Measurements from ENCODE around the gene ONECUT1. TPM values are rescaled to one million over a fixed set of nuclear protein-coding genes. Genes with fewer than 3 reads are reported as not detected.

The ONECUT1 gene
- total and polyA plus RNA-seq, 3 donors from 2014 or later: 3.4 to 10.0 (median 3.6) TPM

DNA sequence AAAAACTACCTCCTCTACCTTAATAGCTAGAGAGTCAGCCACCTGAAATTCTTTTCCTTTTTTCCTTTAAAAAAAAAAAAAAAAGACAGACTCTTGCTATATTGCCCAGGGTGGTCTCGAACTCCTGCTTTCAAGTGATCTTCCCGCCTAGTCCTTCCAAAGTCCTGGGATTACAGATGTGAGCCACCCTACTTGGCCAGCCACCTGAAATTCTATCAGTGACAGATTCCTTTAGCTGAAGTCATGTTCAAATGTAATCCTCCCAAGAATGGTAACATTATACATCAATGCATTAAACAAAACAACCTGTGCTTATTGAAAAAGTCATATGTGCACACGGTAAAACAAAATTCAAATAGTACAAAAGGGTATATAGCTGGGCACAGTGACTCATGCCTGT lies 59.1 kb downstream of the ONECUT1 start:
- H3K4me1 ChIP-seq: peaks cover 7% of the 10 kb centered on the region
- no peak for DNase-seq
- WGBS, 2 donors: 77 to 87% methylated on average over 3 of the region's 3 CpGs
- intact Hi-C loops (cut with DNase I; ENCODE audit: low total_unique reads): no loop called here
- no peaks in the 10 kb centered on the region for H3K9me3 ChIP-seq
- TF ChIP-seq POLR2A (IDR thresholded peaks at IDR 0.05): no peak
- TF ChIP-seq, protein P1, sequence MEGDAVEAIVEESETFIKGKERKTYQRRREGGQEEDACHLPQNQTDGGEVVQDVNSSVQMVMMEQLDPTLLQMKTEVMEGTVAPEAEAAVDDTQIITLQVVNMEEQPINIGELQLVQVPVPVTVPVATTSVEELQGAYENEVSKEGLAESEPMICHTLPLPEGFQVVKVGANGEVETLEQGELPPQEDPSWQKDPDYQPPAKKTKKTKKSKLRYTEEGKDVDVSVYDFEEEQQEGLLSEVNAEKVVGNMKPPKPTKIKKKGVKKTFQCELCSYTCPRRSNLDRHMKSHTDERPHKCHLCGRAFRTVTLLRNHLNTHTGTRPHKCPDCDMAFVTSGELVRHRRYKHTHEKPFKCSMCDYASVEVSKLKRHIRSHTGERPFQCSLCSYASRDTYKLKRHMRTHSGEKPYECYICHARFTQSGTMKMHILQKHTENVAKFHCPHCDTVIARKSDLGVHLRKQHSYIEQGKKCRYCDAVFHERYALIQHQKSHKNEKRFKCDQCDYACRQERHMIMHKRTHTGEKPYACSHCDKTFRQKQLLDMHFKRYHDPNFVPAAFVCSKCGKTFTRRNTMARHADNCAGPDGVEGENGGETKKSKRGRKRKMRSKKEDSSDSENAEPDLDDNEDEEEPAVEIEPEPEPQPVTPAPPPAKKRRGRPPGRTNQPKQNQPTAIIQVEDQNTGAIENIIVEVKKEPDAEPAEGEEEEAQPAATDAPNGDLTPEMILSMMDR (IDR thresholded peaks at IDR 0.05): no peak
- H3K4me3 ChIP-seq: no peak overlapping the region
- H3K27ac ChIP-seq: no peak overlapping the region
- H3K27me3 ChIP-seq: no peaks in the 10 kb centered on the region
- no peaks in the 10 kb centered on the region for H3K36me3 ChIP-seq (ENCODE audit: low read depth, missing control alignments)

DNA sequence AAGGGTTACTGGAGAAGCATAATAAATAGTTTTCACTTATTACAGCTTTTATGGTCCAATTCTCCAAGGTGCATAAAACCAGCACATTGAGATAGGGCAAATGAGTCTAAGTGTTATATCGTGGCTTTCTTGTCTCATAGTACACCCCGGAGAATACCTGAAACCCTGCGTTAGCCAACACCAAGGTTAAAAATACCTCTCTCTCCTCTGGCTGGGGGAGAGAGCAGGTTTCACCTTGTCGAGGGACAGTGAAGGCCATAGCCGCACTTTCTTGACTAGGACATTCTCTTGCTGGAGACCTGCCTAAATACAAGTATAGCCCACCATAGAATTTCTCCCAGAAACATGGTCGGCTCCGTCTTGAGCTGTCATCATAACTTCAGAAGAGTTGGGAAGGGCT lies 59.5 kb downstream of the ONECUT1 start:
- 79 to 92% methylated on average over 5 to 7 of the region's 7 CpGs for WGBS, 2 donors
- intact Hi-C loops (cut with DNase I; ENCODE audit: low total_unique reads): no loop called here
- TF ChIP-seq, protein P1 (IDR thresholded peaks at IDR 0.05): no peak
- no peak for TF ChIP-seq POLR2A (IDR thresholded peaks at IDR 0.05)

DNA sequence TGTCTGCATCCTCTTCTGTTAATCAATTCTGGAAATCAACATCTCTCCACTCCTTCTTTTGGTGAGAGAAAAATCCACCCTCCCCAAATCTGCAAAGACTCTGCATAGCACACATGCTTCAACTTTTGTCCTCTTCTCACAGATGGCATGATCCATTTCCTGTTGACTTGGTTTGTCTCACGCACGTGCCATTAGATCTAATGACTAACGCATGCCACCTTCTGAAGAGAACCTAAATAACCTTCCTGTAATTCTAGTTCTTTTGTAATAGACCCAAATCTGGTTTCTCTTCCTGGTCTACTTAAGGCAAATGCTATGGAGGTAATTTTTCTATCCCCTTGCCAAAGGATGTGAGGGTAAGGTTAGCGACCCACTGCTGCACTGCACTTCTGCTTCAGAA lies 60.0 kb downstream of the ONECUT1 start:
- TF ChIP-seq, protein P1 (IDR thresholded peaks at IDR 0.05): no peak
- no peak for TF ChIP-seq POLR2A (IDR thresholded peaks at IDR 0.05)
- Histone ChIP-seq H3K9me3 (no peaks in the 10 kb centered on the region), H3K27ac (no peak overlapping the region), H3K4me1 (peaks cover 7% of the 10 kb centered on the region), H3K4me3 (no peak overlapping the region), H3K27me3 (no peaks in the 10 kb centered on the region), H3K36me3 (ENCODE audit: low read depth, missing control alignments) (no peaks in the 10 kb centered on the region)
- WGBS, 2 donors: 74 to 77% methylated on average over 4 of the region's 4 CpGs
- intact Hi-C loops (cut with DNase I; ENCODE audit: low total_unique reads): no loop called here
- DNase-seq: no peak

More for the DNA sequence above, 59.5 kb downstream of the ONECUT1 start:
- H3K9me3 ChIP-seq: no peaks in the 10 kb centered on the region
- peaks cover 7% of the 10 kb centered on the region for H3K4me1 ChIP-seq
- H3K4me3 ChIP-seq: no peak overlapping the region
- no peaks in the 10 kb centered on the region for H3K36me3 ChIP-seq (ENCODE audit: low read depth, missing control alignments)
- no peak overlapping the region for H3K27ac ChIP-seq
- no peak for DNase-seq
- H3K27me3 ChIP-seq: no peaks in the 10 kb centered on the region

DNA sequence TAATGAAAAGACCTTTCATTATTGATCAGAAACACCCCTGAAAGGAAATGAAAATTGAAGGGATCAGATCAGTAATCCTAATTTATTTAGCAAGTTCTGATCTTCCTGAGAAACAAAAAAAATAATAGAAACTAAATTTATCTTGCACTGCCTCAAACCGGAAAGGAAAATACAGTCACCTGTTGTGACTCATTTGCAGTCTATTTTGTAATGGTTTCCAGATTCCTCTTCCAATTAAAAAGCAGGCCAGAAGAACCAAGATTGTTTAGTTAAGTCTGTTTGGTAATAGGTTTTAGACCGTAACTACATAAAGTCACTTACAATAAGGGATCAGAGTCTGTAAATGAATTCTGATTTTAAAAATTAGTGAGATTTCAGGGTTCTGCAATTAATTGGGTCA lies 61.2 kb downstream of the ONECUT1 start:
- Histone ChIP-seq H3K27ac (no peak overlapping the region), H3K4me3 (no peak overlapping the region), H3K4me1 (peaks cover 7% of the 10 kb centered on the region), H3K36me3 (ENCODE audit: low read depth, missing control alignments) (no peaks in the 10 kb centered on the region), H3K9me3 (no peaks in the 10 kb centered on the region), H3K27me3 (no peaks in the 10 kb centered on the region)
- intact Hi-C loops (cut with DNase I; ENCODE audit: low total_unique reads): no loop called here
- DNase-seq: no peak
- WGBS, 2 donors: 66 to 83% methylated on average over 2 of the region's 2 CpGs
- TF ChIP-seq POLR2A (IDR thresholded peaks at IDR 0.05): no peak
- TF ChIP-seq, protein P1 (IDR thresholded peaks at IDR 0.05): no peak

DNA sequence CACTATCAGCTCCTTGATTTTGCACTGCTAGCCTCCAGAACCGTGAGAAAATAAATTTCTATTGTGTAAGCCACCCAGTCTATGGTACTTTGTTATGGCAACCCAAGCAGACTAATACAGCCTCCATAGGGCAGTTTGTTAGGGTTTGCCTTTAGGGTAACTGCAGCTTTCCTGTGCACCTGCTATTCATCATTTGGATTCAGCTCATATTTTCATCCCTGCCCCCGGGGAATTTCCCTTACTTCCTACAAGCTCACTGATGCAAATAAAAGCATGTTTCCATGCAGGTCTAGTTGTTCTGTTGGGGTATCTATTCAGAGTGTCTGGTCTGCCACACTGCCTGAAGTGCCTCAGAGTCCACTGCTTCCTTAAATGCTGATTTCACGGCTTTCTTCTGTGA lies 62.3 kb downstream of the ONECUT1 start:
- no peak overlapping the region for H3K4me3 ChIP-seq
- intact Hi-C loops (cut with DNase I; ENCODE audit: low total_unique reads): no loop called here
- WGBS, 2 donors: 82 to 88% methylated on average over 3 of the region's 3 CpGs
- no peaks in the 10 kb centered on the region for H3K9me3 ChIP-seq
- peaks cover 1% of the 10 kb centered on the region for H3K4me1 ChIP-seq
- no peaks in the 10 kb centered on the region for H3K27me3 ChIP-seq
- H3K27ac ChIP-seq: no peak overlapping the region
- DNase-seq: no peak
- TF ChIP-seq, protein P1 (IDR thresholded peaks at IDR 0.05): no peak
- no peak for TF ChIP-seq POLR2A (IDR thresholded peaks at IDR 0.05)
- H3K36me3 ChIP-seq (ENCODE audit: low read depth, missing control alignments): no peaks in the 10 kb centered on the region
